ENCODE measurements around the gene CDSN.
"Not testable (repeated sequence)": the region's sequence is repeated elsewhere in the genome, so short reads cannot be mapped to it uniquely, and the experiment has no call there.

Gene CDSN

DNA sequence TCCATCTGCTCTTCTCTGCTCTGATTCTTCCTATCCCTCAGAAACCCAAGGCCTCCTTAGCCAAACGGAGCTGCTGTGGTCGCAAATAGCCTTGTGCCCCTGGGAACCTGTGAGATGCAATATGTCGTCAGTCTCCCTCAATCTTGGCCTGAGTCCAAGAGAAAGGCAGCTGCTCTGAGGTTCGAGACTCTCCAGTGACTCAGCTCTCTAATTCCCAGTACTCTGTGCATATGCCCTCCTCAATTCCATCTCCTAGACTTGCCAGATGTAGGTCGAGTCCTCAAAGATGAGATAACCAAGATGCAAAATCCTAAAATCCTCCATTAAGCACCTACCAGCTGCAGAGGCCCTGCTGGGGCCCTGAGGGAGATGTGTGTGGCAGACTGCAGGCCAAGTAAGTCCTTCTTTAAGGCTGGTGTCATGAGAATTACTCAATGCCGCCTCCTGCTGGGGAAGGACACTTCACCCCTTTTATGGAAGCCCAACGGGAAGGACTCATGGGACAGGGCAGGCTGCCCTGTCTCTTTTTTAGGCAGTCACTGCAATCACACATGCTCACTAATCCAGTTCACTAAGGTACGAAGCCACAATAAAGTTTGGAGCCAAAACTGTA, 36.4 kb downstream of the CDSN start:
- DNase-seq = peak; percentile 73

DNA sequence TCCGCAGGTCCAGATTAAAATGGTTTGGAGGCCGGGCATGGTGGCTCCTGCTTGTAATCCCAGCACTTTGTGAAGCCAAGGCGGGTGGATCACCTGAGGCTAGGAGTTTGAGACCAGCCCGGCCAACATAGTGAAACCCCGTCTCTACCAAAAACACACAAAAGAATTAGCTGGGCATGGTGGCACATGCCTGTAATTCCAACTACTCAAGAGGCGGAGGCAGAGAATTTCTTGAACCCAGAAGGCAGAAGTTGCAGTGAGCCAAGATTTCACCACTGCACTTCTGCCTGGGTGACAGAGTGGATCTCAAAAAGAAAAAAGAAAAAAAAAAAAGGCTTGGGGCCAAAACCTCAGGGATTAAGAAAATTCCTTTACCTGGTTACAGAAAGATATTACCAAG, 38.4 kb downstream of the CDSN start:
- DNase-seq = no peak

DNA sequence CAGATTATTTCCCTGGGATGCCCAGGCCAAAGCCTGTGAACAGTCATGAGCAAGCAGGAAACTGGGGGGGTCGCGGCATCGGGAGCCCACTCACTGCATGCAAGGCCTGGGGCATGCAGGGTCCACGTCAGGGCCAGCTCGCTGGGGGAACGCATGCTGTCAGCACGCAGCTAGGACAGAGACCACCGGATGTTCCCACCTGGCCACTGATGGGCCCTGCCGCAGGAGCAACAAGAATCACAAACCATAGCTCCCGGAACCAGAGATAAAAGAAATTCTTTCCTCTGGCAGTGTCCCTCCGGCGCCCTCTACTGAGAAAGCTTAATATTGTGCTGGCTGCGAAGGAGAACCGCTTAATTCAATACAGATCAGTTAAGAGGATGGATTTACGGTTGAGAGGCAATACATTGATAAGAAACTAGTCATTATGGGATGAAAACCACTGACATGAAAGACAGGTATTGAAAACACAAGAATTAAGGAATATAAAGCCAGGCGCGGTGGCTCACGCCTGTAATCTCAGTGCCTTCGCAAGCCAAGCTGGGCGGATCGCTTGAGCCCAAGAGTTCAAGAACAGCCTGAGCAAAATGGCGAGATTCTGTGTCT, 40.5 kb downstream of the CDSN start:
- DNase-seq = no peak

DNA sequence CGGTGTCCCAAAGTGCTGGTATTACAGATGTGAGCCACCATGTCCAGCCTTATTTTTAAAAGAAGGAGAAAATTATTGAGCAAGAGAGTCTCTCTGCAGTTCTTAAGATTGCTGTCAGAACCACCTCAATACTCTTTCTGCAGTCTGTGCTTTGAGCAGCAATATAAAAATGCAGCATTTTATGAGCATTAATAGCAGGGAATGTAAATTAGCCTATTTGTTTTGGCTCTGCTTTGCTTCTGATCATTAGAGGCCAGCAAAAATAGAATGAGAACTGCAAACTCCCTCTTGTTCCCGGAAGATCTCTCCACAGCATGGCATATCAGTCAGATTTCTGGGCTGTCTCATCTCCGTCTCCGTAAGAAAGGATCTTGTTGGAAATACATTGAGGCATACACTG, 43.6 kb downstream of the CDSN start:
- DNase-seq = no peak

GRCh38 chr6:31075528-31075927, 44.7 kb downstream of the CDSN start:
- no peak for DNase-seq

- DNase-seq = no peak
Measured at GRCh38 chr6:31074401-31074800, 45.8 kb downstream of the CDSN start.

DNA sequence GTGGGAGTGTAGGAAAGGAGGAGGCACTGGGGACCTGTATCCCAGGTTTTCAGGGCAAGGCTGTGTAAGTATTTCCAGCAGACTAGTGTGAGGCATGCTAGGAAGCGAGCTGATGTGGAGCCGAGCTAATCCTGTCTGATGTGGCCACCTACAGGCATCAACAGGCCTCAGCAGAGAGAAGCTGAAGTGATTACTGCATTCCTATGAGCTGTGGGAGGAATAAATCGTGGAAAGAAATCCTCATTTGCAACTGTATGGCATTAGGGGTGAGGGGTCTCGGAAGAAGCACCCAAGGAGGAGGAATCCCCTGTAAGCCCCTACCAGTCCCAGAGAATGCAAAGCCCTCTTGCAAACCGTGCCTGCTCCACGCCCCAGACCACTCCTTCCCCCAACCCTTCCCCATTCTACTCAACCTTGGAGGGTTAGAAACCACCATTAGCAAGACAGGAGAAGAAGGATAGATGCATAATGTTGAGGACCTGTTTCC, 49.5 kb downstream of the CDSN start:
- DNase-seq = no peak

DNA sequence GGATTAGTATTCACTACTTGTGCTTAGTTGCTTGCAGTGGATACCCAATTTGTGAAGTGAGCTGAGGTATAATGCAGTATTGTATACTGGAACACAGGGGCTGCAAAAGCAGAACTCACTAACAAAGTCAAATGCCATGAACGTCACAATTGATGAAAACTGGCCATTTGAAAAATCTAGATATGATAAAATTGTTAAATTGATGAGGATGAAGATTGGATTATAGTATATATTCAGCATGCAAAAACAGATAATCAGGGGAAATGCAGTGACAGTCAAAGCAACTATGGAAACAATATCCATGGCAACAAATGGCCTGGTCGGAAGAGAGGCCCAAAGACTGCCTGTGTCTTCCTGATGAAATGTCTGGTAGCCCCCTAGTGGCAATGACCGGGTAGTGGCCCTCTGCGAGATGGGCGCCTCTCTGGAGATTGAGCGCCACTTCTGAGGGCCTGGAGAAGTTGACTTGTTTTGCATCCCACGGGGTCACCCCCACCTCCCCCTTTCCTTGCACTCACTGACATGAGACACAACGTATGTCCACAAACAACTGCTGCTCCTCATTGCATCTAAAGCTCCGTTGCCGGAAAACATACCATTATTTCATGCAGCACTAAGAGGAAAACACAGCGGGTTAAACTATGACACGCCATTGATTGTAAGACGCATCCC, 51.4 kb downstream of the CDSN start:
- DNase-seq = no peak

DNA sequence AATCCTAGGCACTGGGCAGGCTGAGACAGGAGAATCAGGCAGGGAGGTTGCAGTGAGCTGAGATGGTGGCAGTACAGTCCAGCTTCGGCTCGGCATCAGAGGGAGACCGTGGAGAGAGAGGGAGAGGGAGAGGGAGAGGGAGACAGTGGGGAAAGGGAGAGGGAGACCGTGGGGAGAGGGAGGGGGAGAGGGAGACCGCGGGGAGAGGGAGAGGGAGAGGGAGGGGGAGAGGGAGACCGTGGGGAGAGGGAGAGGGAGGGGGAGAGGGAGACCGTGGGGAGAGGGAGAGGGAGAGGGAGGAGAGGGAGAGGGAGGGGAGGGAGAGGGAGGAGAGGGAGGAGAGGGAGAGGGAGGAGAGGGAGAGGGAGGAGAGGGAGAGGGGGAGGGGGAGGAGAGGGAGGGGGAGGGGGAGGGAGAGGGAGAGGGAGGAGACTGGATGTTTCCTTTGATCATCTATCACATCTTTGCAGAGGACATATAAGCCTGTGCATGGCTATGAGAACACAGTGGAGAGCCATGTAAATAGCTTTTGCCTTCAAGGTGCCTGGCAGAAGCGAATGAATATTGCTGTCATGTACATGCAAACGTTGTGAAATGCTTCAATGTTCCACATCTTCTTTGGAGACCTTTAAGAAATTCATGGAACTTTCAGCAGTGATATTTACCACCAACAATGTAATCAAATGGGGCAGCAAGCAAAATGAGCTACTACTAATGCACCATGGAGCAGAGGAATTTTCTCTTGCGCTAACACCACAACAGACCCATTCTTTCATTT, 52.2 kb downstream of the CDSN start:
- DNase-seq = not testable (repeated sequence)

- not testable (repeated sequence) for DNase-seq
Measured at GRCh38 chr6:31067028-31067427, 53.2 kb downstream of the CDSN start.

DNA sequence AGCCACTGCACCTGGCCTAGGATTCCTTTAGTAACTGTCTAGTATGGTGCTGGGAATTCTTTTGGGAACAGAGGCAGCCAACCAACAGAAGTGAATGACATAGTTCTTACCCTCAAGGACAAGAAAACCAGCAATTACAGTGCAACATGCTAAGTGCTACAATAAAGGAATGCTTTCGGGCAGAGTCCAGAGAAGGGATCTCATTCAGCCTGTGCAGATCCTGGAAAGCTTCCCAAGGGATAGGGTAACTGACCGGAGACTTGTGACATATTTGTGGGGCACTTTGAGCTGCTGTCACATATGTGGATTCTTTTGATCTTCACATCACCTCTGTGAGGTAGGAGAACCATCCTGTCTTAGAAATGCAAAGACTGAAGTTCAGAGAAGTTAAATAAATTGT, 54.7 kb downstream of the CDSN start:
- no peak for DNase-seq
